H9 (cell line): ENCODE measurements around the gene PIAS2. TPM values are rescaled to one million over a fixed set of nuclear protein-coding genes. Genes with fewer than 3 reads are reported as not detected.
A peak's percentile ranks its signal among the peaks of the same experiment; 100 is the strongest.

ENCODE experiments used
- DNase-seq: peaks from one replicate; pipeline ENCODE4 v3.0.0-alpha.2; 2017
- H2AFZ ChIP-seq: one replicate; pipeline ENCODE4 v1.6.1; 2013; ENCODE audit warnings: mild to moderate bottlenecking, low read length, control low read depth, moderate library complexity
- H2AK5ac ChIP-seq: 2 replicates; pipeline ENCODE4 v1.6.1; 2013; ENCODE audit warnings: low read length, control low read depth, mixed read lengths; ENCODE audit not compliant: insufficient read length
- H2BK120ac ChIP-seq: one replicate; pipeline ENCODE4 v1.6.1; 2013; ENCODE audit warnings: low read depth, mild to moderate bottlenecking, low read length, control low read depth, inconsistent platforms; ENCODE audit not compliant: poor library complexity, severe bottlenecking
- H2BK12ac ChIP-seq: 2 replicates; pipeline ENCODE4 v1.6.1; 2013; ENCODE audit warnings: low read length, control low read depth, mixed read lengths, low read depth; ENCODE audit not compliant: insufficient read length
- H2BK15ac ChIP-seq: 2 replicates; pipeline ENCODE4 v1.6.1; 2013; ENCODE audit warnings: low read depth, low read length, control low read depth
- H2BK20ac ChIP-seq: one replicate; pipeline ENCODE4 v1.6.1; 2013; ENCODE audit warnings: low read depth, mild to moderate bottlenecking, low read length, control low read depth, inconsistent platforms; ENCODE audit not compliant: poor library complexity, severe bottlenecking
- H2BK5ac ChIP-seq: 2 replicates; pipeline ENCODE4 v1.6.1; 2013; ENCODE audit warnings: low read length, control low read depth, mixed read lengths; ENCODE audit not compliant: insufficient read length
- H3K14ac ChIP-seq: 2 replicates; pipeline ENCODE4 v1.6.1; 2013; ENCODE audit warnings: low read length, control low read depth; ENCODE audit not compliant: insufficient read depth
- H3K18ac ChIP-seq: 2 replicates; pipeline ENCODE4 v1.6.1; 2013; ENCODE audit warnings: low read depth, mild to moderate bottlenecking, mixed read lengths, low read length, control low read depth; ENCODE audit not compliant: insufficient read length
- H3K23ac ChIP-seq: 2 replicates; pipeline ENCODE4 v1.6.1; 2013; ENCODE audit warnings: low read length, control low read depth, mixed read lengths, low read depth; ENCODE audit not compliant: insufficient read length
- H3K23me2 ChIP-seq: 2 replicates; pipeline ENCODE4 v1.6.1; 2013; ENCODE audit warnings: low read depth, mild to moderate bottlenecking, mixed read lengths, low read length, control low read depth; ENCODE audit not compliant: insufficient read length, poor library complexity, severe bottlenecking
- H3K27ac ChIP-seq: 2 replicates; pipeline ENCODE4 v1.5.1; 2013; ENCODE audit warnings: low read length, control low read depth, mixed read lengths, low read depth; ENCODE audit not compliant: insufficient read length
- H3K27me3 ChIP-seq: 2 replicates; pipeline ENCODE4 v1.6.1; 2013; ENCODE audit warnings: low read length, control low read depth, inconsistent platforms; ENCODE audit not compliant: insufficient read depth
- H3K4ac ChIP-seq: 2 replicates; pipeline ENCODE4 v1.6.1; 2013; ENCODE audit warnings: low read depth, mild to moderate bottlenecking, control low read depth, inconsistent platforms, low read length, moderate library complexity
- H3K4me1 ChIP-seq: 2 replicates; pipeline ENCODE4 v1.6.1; 2013; ENCODE audit warnings: low read length, control low read depth, inconsistent platforms; ENCODE audit not compliant: insufficient read depth
- H3K4me2 ChIP-seq: 2 replicates; pipeline ENCODE4 v1.6.1; 2013; ENCODE audit warnings: low read length, control low read depth, mixed read lengths; ENCODE audit not compliant: insufficient read length, insufficient read depth
- H3K56ac ChIP-seq: 2 replicates; pipeline ENCODE4 v1.6.1; 2013; ENCODE audit warnings: low read depth, mild to moderate bottlenecking, mixed read lengths, low read length, control low read depth; ENCODE audit not compliant: insufficient read length
- H3K79me1 ChIP-seq: 2 replicates; pipeline ENCODE4 v1.6.1; 2013; ENCODE audit warnings: low read depth, mild to moderate bottlenecking, moderate library complexity, low read length, control low read depth, inconsistent platforms; ENCODE audit not compliant: insufficient read depth, poor library complexity, severe bottlenecking
- H3K79me2 ChIP-seq: 2 replicates; pipeline ENCODE4 v1.6.1; 2013; ENCODE audit warnings: low read length, control low read depth, inconsistent platforms; ENCODE audit not compliant: insufficient read depth
- H3K9ac ChIP-seq: 2 replicates; pipeline ENCODE4 v1.6.1; 2013; ENCODE audit warnings: low read length, control low read depth, mixed read lengths; ENCODE audit not compliant: insufficient read length; ENCODE audit errors: extremely low read depth
- H3K9me3 ChIP-seq: one replicate; pipeline ENCODE4 v1.6.1; 2013; ENCODE audit warnings: low read depth, low read length, inconsistent platforms; ENCODE audit not compliant: control insufficient read depth
- H3T11ph ChIP-seq: one replicate; pipeline ENCODE4 v1.6.1; 2013; ENCODE audit warnings: mild to moderate bottlenecking, low read length, control low read depth, inconsistent platforms
- H4K20me1 ChIP-seq: one replicate; pipeline ENCODE4 v1.6.1; 2013; ENCODE audit not compliant: control insufficient read depth, insufficient read length, insufficient read depth
- H4K5ac ChIP-seq: 2 replicates; pipeline ENCODE4 v1.6.1; 2013; ENCODE audit warnings: low read depth, mild to moderate bottlenecking, mixed read lengths, low read length, control low read depth; ENCODE audit not compliant: insufficient read length
- H4K8ac ChIP-seq: replicated peaks from 2 replicates; pipeline ENCODE4 v1.6.1; 2013; ENCODE audit warnings: low read length, control low read depth, mixed read lengths, low read depth; ENCODE audit not compliant: insufficient read length
- H4K91ac ChIP-seq: 2 replicates; pipeline ENCODE4 v1.6.1; 2013; ENCODE audit warnings: low read depth, mild to moderate bottlenecking, moderate library complexity, mixed read lengths, low read length, control low read depth; ENCODE audit not compliant: insufficient read length
- H3K27ac Mint-ChIP-seq, 3 experiments: 2 replicates in 2 of 3; 3 replicates in 1 of 3; pipeline ENCODE4 v1.8.0; 2020 to 2021; ENCODE audit warnings: mixed read lengths in 3 of 3, mild to moderate bottlenecking in 1 of 3, moderate library complexity in 1 of 3
- H3K27me3 Mint-ChIP-seq: 2 replicates; pipeline ENCODE4 v1.8.0; 2021; ENCODE audit warnings: low read depth, mild to moderate bottlenecking, moderate library complexity, mixed read lengths
- H3K36me3 Mint-ChIP-seq, 3 experiments: 2 replicates in 2 of 3; 3 replicates in 1 of 3; pipeline ENCODE4 v1.8.0; 2020 to 2021; ENCODE audit warnings: low read depth in 3 of 3, mixed read lengths in 3 of 3; ENCODE audit not compliant: insufficient read depth in 1 of 3
- H3K4me1 Mint-ChIP-seq, 2 experiments: 2 replicates each; pipeline ENCODE4 v1.8.0; 2020; ENCODE audit warnings: mixed read lengths in 2 of 2
- H3K4me3 Mint-ChIP-seq, 2 experiments: 2 replicates in 1 of 2; 3 replicates in 1 of 2; pipeline ENCODE4 v1.8.0; 2020 to 2021; ENCODE audit warnings: mild to moderate bottlenecking in 2 of 2, mixed read lengths in 2 of 2, moderate library complexity in 1 of 2
- H3K9me3 Mint-ChIP-seq, 2 experiments: 2 replicates in 1 of 2; 3 replicates in 1 of 2; pipeline ENCODE4 v1.8.0; 2020; ENCODE audit warnings: mild to moderate bottlenecking in 2 of 2, mixed read lengths in 2 of 2, moderate library complexity in 1 of 2
- WGBS: extraction: QIAGEN DNeasy Blood & Tissue Kit; methylation state at CpG from one replicate; pipeline ENCODE4 v1.1.7; 2013; ENCODE audit warnings: missing lambda C conversion rate, low lambda C conversion rate, mixed read lengths; ENCODE audit not compliant: insufficient read length; ENCODE audit errors: extremely low coverage; 5-methylcytosine and 5-hydroxymethylcytosine counted together
- total RNA-seq: library from RNA; stranded (reverse); gene quantifications from 2 replicates; pipeline ENCODE4 v1.2.1, GENCODE V29; 2021
- TF ChIP-seq, protein P1 (sequence below): fragments of 200-600 bp; sonication (generic); conservative IDR thresholded peaks from 3 replicates; pipeline ENCODE4 v1.8.0; 2021; ENCODE audit warnings: antibody characterized with exemption, mild to moderate bottlenecking

Gene PIAS2
- total RNA-seq, 1 experiment from 2014 or later = 58.4 TPM

DNA sequence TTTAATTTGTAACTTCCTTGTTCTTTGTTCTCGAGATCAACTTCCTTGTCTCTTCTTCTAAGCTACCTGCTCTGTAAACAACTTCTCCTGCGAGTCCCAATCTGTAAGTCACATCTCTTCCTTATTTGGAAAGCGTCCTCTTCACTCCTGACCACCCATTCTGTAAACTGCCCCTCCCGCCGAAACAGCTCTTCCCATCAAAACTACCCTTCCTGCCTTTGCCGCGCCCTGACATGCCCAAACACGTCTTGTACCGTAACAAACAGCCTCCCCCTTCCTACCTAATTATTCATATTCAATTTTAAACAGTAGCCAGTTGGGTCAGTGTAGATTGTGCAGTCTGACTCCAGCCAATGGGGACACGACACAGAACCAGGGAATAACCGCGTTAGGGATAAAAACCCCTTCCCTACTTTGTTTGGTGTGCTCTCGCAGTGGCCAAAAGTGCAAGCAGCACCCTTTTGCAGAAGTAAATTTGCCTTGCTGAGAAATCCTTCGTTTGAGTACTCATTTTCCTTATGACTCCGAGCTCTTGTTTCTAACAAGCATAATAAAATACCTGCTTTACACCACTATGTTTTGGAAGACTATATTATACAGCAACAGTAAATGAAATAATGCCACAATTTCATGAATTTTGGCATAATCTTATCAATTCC lies 39.8 kb downstream of the PIAS2 start:
- peaks cover 8% of the 10 kb centered on the region; the same call in 1 of the 2 replicates for H3K79me2 ChIP-seq
- H3K18ac ChIP-seq = no peak overlapping the region
- Mint-ChIP-seq H3K27ac (peak overlapping the region in 1 of 3 experiments; percentile 4; a peak in 1 of 7 replicates), H3K9me3 (peaks cover 42 to 47% of the 10 kb centered on the region in 2 experiments), H3K4me3 (no peak overlapping the region), H3K36me3 (peaks cover 57 to 78% (median 67%) of the 10 kb centered on the region in 3 experiments), H3K4me1 (peaks cover 23 to 31% of the 10 kb centered on the region in 2 experiments), H3K27me3 (no peaks in the 10 kb centered on the region)
- no peak overlapping the region for H3K27ac ChIP-seq
- no peak overlapping the region for H4K91ac ChIP-seq
- peaks cover 9% of the 10 kb centered on the region for H3K9me3 ChIP-seq
- no peak overlapping the region for H2BK15ac ChIP-seq
- no peaks in the 10 kb centered on the region for H3K79me1 ChIP-seq
- no peak overlapping the region for H3T11ph ChIP-seq
- H3K4me2 ChIP-seq = peak overlapping the region; percentile 4
- no peak overlapping the region for H2BK12ac ChIP-seq
- TF ChIP-seq, protein P1, sequence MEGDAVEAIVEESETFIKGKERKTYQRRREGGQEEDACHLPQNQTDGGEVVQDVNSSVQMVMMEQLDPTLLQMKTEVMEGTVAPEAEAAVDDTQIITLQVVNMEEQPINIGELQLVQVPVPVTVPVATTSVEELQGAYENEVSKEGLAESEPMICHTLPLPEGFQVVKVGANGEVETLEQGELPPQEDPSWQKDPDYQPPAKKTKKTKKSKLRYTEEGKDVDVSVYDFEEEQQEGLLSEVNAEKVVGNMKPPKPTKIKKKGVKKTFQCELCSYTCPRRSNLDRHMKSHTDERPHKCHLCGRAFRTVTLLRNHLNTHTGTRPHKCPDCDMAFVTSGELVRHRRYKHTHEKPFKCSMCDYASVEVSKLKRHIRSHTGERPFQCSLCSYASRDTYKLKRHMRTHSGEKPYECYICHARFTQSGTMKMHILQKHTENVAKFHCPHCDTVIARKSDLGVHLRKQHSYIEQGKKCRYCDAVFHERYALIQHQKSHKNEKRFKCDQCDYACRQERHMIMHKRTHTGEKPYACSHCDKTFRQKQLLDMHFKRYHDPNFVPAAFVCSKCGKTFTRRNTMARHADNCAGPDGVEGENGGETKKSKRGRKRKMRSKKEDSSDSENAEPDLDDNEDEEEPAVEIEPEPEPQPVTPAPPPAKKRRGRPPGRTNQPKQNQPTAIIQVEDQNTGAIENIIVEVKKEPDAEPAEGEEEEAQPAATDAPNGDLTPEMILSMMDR = no peak
- H4K8ac ChIP-seq = no peak overlapping the region
- no peak overlapping the region for H2BK20ac ChIP-seq
- no peak overlapping the region for H2AFZ ChIP-seq
- H2BK5ac ChIP-seq = no peak overlapping the region
- no peak overlapping the region for H2AK5ac ChIP-seq
- no peaks in the 10 kb centered on the region for H4K20me1 ChIP-seq
- DNase-seq = peak; percentile 76
- no peak overlapping the region for H3K23ac ChIP-seq
- WGBS = no CpG with 5 or more reads among the region's 15 CpGs
- H3K4ac ChIP-seq = no peak overlapping the region
- no peak overlapping the region for H2BK120ac ChIP-seq
- H4K5ac ChIP-seq = no peak overlapping the region
- H3K9ac ChIP-seq = no peak overlapping the region
- H3K56ac ChIP-seq = no peak overlapping the region
- no peak overlapping the region for H3K14ac ChIP-seq
- no peaks in the 10 kb centered on the region for H3K27me3 ChIP-seq
- no peaks in the 10 kb centered on the region for H3K23me2 ChIP-seq
- no peaks in the 10 kb centered on the region for H3K4me1 ChIP-seq
